K562 (cell line): ENCODE data around the gene PYDC1. TPM values are rescaled to one million over a fixed set of nuclear protein-coding genes. Genes with fewer than 3 reads are reported as not detected.
A peak's percentile ranks its signal among the peaks of the same experiment; 100 is the strongest.

Source experiments
- AFF4 ChIP-seq: sonication (generic); formaldehyde crosslinking; IDR thresholded peaks from 2 replicates; pipeline ENCODE4 v1.8.0; 2023; ENCODE audit warnings: mild to moderate bottlenecking, missing genetic modification reagents
- ARNT ChIP-seq, 2 experiments: fragments of 450-650 bp; IDR thresholded peaks; 2 replicates each; pipeline ENCODE4 v1.6.1; 2016; ENCODE audit warnings: mild to moderate bottlenecking in 1 of 2
- CAMTA2 ChIP-seq: fragments of 250-450 bp; sonication (Bioruptor Pico); conservative IDR thresholded peaks from 2 replicates; pipeline ENCODE4 v1.5.1; 2022
- CBX1 ChIP-seq: sonication (generic); IDR thresholded peaks from 2 replicates; pipeline ENCODE4 v1.6.1; 2016; ENCODE audit warnings: antibody characterized with exemption, low read depth, mild to moderate bottlenecking
- CBX8 ChIP-seq: fragments of 200-600 bp; sonication (generic); IDR thresholded peaks from 2 replicates; pipeline ENCODE4 v1.6.1; 2012; ENCODE audit warnings: borderline replicate concordance, mixed run types, low read depth, mild to moderate bottlenecking, moderate library complexity, mixed read lengths, low read length, control low read depth, inconsistent platforms; ENCODE audit not compliant: poor library complexity, severe bottlenecking; ENCODE audit errors: extremely low read depth
- CHD1 ChIP-seq: fragments of 200-600 bp; sonication (generic); IDR thresholded peaks from one replicate; pipeline ENCODE4 v1.6.1; 2012; ENCODE audit warnings: mild to moderate bottlenecking, moderate library complexity, low read length, inconsistent platforms
- HMG20B ChIP-seq: fragments of 250-450 bp; sonication (Bioruptor Pico); IDR thresholded peaks from 2 replicates; pipeline ENCODE4 v1.5.0; 2021; ENCODE audit warnings: mild to moderate bottlenecking
- ILF3 ChIP-seq: fragments of 450-650 bp; IDR thresholded peaks from 2 replicates; pipeline ENCODE4 v1.6.1; 2018; ENCODE audit warnings: antibody characterized with exemption, mild to moderate bottlenecking, moderate library complexity, borderline replicate concordance
- NCOR1 ChIP-seq: fragments of 450-650 bp; IDR thresholded peaks from 2 replicates; pipeline ENCODE4 v1.6.1; 2016; ENCODE audit warnings: mild to moderate bottlenecking, moderate library complexity
- PHTF2 ChIP-seq: fragments of 250-450 bp; sonication (Bioruptor Pico); IDR thresholded peaks from 2 replicates; pipeline ENCODE4 v1.5.0; 2021; ENCODE audit warnings: mild to moderate bottlenecking
- ZBTB1 ChIP-seq: sonication (generic); formaldehyde crosslinking; IDR thresholded peaks from 2 replicates; pipeline ENCODE4 v1.8.1; 2023; ENCODE audit warnings: missing genetic modification reagents, low read depth, mild to moderate bottlenecking, borderline replicate concordance
- ZNF408 ChIP-seq: fragments of 250-450 bp; sonication (Bioruptor Pico); IDR thresholded peaks from 2 replicates; pipeline ENCODE4 v1.4.0; 2020; ENCODE audit warnings: low read depth, mild to moderate bottlenecking, moderate library complexity
- ZNF76 ChIP-seq: fragments of 250-450 bp; sonication (Bioruptor Pico); IDR thresholded peaks from 2 replicates; pipeline ENCODE4 v1.4.0; 2020; ENCODE audit warnings: mild to moderate bottlenecking, moderate library complexity, borderline replicate concordance
- polyA plus RNA-seq, 8 experiments: library from polyadenylated mRNA; depleted of rRNA in 4 of 8; stranded (reverse) in 5 of 8; unstranded in 3 of 8; fragments of >200 nt; fragmentation: Nextera tagmentation in 2 of 8; fragmentation: Illumina TruSeq in 1 of 8; extraction: Ambion mirVana in 2 of 8; extraction: Trizol in 1 of 8; gene quantifications; 2 replicates each; pipeline versions ENCODE4 v1.2.1 to v1.2.3, GENCODE V29; 2011 to 2014; ENCODE audit warnings: inconsistent platforms in 1 of 8, missing spikeins in 1 of 8
- total RNA-seq, 7 experiments: library from RNA; depleted of rRNA in 6 of 7; stranded (reverse); fragments of >200 nt in 6 of 7; fragmentation: Illumina TruSeq in 2 of 7; extraction: Trizol in 2 of 7; gene quantifications; 2 replicates each; pipeline versions ENCODE4 v1.2.1 to v1.2.3, GENCODE V29; 2011 to 2021; ENCODE audit warnings: low replicate concordance in 1 of 7
- TF ChIP-seq, protein P1 (sequence below): fragments of 250-450 bp; sonication (Bioruptor Pico); IDR thresholded peaks from 2 replicates; pipeline ENCODE4 v1.4.0; 2020

Gene PYDC1
- total and polyA plus RNA-seq, 9 of the 15 experiments (the other 6 are each of a cell fraction or from before 2014, with no cell fraction given): not detected

DNA sequence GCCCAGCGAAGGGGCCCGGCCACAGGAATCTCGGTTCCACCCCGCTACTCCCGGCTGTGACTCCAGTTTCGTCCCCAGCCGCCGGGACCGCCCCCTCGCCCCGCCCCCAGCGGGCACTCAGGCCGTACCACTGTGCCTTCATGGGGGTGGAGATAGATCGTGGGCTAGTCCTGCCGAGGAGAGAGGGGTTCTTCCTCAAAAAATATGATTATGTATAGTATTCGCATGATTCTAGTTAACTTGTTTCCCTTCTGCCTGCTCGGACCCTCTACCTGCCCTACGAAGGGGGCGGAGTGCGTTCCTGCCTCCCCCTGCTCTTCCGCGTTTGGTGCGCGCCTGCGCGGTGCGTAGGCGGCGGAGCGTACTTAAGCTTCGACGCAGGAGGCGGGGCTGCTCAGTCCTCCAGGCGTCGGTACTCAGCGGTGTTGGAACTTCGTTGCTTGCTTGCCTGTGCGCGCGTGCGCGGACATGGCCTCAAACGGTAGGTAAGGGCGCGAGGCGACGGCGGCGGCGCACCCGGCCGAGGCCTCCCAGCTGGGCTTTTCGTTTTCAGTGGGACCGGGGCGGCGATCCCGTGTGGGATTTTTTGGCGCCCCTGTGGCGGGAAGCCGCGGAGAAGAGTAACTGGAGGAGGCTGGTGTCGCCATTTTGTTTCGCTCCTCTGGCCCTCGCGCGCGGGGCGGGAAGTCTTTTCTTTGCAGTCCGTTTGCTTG is 37.0 kb downstream of the PYDC1 start, which contains the start of gene FUS (continued):
- TF ChIP-seq, protein P1, sequence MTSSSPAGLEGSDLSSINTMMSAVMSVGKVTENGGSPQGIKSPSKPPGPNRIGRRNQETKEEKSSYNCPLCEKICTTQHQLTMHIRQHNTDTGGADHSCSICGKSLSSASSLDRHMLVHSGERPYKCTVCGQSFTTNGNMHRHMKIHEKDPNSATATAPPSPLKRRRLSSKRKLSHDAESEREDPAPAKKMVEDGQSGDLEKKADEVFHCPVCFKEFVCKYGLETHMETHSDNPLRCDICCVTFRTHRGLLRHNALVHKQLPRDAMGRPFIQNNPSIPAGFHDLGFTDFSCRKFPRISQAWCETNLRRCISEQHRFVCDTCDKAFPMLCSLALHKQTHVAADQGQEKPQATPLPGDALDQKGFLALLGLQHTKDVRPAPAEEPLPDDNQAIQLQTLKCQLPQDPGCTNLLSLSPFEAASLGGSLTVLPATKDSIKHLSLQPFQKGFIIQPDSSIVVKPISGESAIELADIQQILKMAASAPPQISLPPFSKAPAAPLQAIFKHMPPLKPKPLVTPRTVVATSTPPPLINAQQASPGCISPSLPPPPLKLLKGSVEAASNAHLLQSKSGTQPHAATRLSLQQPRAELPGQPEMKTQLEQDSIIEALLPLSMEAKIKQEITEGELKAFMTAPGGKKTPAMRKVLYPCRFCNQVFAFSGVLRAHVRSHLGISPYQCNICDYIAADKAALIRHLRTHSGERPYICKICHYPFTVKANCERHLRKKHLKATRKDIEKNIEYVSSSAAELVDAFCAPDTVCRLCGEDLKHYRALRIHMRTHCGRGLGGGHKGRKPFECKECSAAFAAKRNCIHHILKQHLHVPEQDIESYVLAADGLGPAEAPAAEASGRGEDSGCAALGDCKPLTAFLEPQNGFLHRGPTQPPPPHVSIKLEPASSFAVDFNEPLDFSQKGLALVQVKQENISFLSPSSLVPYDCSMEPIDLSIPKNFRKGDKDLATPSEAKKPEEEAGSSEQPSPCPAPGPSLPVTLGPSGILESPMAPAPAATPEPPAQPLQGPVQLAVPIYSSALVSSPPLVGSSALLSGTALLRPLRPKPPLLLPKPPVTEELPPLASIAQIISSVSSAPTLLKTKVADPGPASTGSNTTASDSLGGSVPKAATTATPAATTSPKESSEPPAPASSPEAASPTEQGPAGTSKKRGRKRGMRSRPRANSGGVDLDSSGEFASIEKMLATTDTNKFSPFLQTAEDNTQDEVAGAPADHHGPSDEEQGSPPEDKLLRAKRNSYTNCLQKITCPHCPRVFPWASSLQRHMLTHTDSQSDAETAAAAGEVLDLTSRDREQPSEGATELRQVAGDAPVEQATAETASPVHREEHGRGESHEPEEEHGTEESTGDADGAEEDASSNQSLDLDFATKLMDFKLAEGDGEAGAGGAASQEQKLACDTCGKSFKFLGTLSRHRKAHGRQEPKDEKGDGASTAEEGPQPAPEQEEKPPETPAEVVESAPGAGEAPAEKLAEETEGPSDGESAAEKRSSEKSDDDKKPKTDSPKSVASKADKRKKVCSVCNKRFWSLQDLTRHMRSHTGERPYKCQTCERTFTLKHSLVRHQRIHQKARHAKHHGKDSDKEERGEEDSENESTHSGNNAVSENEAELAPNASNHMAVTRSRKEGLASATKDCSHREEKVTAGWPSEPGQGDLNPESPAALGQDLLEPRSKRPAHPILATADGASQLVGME (CRISPR knock-in tag): peak; percentile 85
- TF ChIP-seq PHTF2 (CRISPR knock-in tag) (peak; percentile 9; the same call in 1 of the 2 replicates), CHD1 (peak; percentile 97), HMG20B (peak; percentile 83; the same call in 1 of the 2 replicates), CBX8 (no peak), NCOR1 (peak; percentile 78), CAMTA2 (0 out of 2 replicates have a peak, but pooled peaks have one; percentile 29), ZNF408 (CRISPR knock-in tag) (no peak), CBX1 (peak; percentile 97), AFF4 (CRISPR knock-in tag) (peak; percentile 99), ILF3 (peak; percentile 84; the same call in 1 of the 2 replicates), ZNF76 (CRISPR knock-in tag) (no peak), ARNT (IDR thresholded peaks at IDR 0.05) (0 out of 4 replicates have a peak, but pooled peaks of 1 of the 2 experiments have one; percentile 54), ZBTB1 (no peak; the same call in 1 of the 2 replicates)
